Hindlimb muscle (tissue), 1 donor: ENCODE data around the gene MLLT10. TPM values are rescaled to one million over a fixed set of nuclear protein-coding genes. Genes with fewer than 3 reads are reported as not detected.
"Not testable (repeated sequence)": the region's sequence is repeated elsewhere in the genome, so short reads cannot be mapped to it uniquely, and the experiment has no call there.

Experiments used
- DNase-seq: peaks from one replicate; pipeline ENCODE4 v3.0.0-alpha.2; 2013
- polyA plus RNA-seq: library from polyadenylated mRNA; unstranded; fragments of 120-200 nt; gene quantifications from one replicate; pipeline ENCODE4 v1.2.1, GENCODE V29; 2013; ENCODE audit not compliant: insufficient read length

Gene MLLT10
- polyA plus RNA-seq, 1 donor, result 27.0 TPM

DNA sequence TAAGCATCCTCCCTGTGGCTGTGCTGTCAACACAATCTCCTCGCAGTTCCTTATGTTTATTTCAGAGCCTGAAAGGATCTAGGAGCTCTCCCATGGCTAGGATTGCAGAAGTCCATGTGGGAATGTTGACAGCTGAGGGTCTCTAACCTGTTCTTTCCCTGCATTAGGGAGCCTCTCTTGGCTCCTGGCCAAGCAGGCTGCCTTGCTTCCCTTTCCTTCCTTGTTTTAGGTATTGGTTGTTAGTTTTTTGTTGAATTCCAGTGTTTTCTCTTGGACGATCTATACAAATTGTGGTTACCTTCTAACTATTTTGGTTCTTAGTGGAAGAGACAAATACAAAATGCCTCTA is 171.8 kb downstream of the MLLT10 start:
- DNase-seq, result no peak

- no peak for DNase-seq
Measured at GRCh38 chr10:21707498-21707897, 173.5 kb downstream of the MLLT10 start.

DNA sequence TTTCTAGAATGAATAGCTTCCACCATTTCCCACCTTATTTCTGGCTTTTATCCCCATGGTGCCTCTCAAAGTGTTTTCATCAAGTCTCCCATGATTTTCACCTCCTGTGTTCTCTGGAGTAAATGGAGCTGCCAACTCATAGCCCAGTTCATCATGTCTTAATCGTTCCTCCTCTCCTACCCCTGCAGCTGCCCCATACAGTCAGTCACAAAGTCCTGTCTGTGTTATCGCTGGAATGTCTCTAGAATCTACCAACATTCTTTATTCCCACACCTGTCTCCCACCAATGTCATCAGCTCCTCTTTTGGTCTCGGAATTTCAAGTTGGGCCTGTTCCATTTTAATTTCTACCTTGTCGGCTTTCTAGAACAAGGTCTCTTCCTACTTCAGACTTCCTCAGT is 178.9 kb downstream of the MLLT10 start:
- no peak for DNase-seq

GRCh38 chr10:21715531-21716195 is 181.6 kb downstream of the MLLT10 start:
- DNase-seq, result no peak

GRCh38 chr10:21717437-21718054 is 183.5 kb downstream of the MLLT10 start:
- not testable (repeated sequence) for DNase-seq

GRCh38 chr10:21719502-21719901 is 185.5 kb downstream of the MLLT10 start:
- DNase-seq, result no peak

- DNase-seq, result no peak
Measured at GRCh38 chr10:21720090-21720489, 186.1 kb downstream of the MLLT10 start.

DNA sequence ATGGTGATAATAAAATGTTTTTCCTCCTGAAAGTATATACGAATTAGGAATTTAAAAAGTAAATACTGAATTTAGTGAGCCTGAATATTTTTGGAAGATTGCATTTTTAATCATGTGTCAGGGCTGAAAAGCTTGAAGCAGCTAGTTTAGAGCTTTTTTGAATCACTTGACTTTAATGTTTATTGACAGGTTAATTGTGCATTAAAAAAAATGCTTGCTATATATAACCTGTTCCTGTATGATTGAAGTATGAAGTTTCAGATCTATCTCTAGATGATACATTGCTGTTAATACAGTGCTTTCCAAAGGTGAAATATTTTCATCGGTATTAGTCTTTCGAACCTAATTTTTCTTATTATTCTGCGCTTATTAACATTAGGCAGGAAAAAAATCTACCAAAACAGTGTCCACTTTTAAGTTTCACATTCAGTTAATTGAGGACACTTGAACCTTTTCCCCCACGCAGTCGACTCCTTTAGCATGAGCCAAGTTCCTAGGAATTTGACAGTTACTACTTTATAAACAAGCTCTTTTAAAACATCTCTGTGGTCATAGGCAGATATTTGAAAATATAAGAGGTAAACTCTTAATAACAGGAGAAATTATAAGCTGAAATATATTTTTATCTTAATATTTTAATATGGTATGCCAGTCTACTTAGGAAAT is 187.1 kb downstream of the MLLT10 start:
- DNase-seq, result no peak

DNA sequence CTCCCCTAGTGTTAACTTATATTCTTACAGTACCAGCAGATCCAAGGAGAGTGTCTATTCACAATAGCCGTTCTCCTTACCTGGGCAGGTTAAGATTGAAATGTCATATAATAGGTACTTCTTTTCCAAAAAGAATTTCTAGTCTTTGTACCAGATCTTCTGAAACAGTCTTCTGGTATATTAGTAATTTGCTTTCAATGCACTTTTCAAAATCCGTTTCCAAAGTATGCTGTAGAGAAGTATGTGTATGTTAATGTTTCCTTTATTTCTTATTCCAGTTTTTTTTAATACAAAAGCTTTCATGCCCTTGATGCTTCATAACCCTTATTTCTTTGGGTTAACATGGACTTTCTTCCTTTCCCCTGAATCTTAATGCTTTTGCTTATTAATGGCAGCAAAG is 188.2 kb downstream of the MLLT10 start:
- DNase-seq, result no peak

DNA sequence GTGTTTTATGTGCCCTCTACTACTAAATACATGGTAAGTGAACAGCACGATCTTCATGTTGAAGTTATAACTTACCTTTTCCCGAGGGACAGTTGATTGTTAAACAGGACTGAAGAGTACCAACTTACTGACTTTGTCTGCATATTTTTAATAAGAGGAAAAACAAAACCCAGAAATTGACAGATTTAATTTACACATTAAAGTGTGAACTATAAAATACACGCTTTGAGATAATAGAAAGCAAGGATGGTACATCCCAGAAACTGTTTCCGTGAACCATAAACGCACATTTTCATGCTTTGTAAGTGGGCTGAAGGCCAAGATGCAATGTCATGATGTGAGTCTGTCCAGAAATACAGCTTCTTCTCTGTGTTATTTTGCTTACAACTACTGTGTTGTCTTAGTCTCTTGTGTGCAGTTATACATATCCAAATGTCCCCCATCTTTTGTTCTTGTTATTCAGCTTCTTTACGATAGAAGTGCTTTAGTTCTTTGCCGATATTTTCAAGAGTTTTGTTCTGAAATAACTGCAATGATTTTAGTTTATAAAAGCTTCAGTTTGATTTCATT is 190.1 kb downstream of the MLLT10 start:
- DNase-seq, result peak; percentile 43

GRCh38 chr10:21724687-21725367 is 190.8 kb downstream of the MLLT10 start:
- DNase-seq, result peak; percentile 95

GRCh38 chr10:21726601-21727225 is 192.7 kb downstream of the MLLT10 start:
- no peak for DNase-seq

GRCh38 chr10:21727452-21728168 is 193.6 kb downstream of the MLLT10 start:
- no peak for DNase-seq

GRCh38 chr10:21728618-21729017 is 194.6 kb downstream of the MLLT10 start:
- no peak for DNase-seq

- DNase-seq, result peak; percentile 83
Measured at GRCh38 chr10:21732067-21732772, 198.2 kb downstream of the MLLT10 start.

GRCh38 chr10:21733710-21734109 is 199.7 kb downstream of the MLLT10 start:
- DNase-seq, result no peak

GRCh38 chr10:21737106-21737505 is 203.1 kb downstream of the MLLT10 start:
- no peak for DNase-seq

DNA sequence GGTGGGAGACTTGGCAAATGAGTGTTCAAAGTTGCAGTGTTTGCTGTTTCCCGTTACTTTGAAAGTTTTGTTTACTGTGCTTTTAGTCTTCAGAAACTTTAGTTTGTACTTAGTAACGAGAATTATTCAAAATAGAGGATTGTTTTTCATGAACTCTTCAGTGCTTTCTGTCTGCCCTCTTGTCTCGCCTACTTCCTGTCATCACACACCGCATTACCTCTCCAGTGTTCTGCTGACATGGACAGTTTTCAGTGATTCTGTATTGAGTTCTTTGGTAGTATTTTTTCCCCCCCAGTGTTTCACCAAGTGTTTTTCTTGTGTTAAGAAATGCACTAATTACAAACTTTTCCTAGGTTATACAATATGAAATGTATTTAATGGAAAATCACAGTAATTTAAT is 207.0 kb downstream of the MLLT10 start:
- no peak for DNase-seq

DNA sequence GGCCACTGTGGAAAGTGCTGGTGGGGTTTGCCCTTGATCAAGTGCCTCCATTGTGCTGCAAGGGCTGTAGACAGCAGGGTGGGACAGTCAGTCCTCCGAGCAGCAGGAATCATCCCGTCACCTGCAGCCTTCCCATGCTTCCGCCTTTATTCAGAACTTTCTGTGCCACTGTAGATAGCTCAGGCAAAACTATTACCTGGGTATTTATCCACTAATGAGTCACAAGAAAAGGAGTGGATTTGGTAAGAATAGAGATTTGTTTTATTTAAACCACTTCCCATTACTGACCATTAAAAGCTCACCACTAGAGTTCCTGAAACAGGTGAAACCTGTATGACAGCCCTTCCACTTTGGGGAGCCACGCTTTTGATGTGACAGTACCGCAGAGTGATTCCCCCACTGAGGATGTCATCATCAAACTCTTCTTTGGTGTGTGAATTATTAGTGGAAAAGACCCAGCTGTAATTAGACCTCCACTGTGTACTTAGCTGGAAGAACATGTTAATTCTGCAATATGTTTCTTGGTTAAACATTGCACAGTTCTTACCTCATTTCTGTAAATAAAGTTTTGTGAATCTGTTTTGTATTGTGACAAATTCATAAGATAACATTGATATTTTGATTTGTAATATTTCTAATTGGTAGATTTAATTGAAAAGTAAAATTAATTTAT is 208.8 kb downstream of the MLLT10 start:
- no peak for DNase-seq

DNA sequence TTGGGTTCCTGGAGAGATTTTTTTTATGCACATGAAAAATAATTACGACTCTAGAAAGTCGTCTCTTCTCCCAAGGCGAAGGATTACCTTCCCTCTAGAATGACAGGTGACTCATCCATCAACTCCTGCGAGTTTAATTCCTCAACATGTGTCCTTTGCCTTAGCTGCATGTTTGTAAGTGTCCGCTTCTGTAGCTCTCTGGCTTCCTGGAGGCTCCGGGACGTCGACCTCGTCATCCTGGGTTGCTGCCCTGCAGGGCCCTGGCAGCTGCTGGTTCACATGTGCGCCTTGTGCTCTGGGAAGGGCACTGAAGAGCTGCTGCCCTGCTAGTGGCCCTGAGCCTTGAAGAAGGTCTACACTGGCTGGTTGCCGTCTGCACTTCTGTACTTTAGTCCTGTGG is 210.2 kb downstream of the MLLT10 start:
- no peak for DNase-seq

- no peak for DNase-seq
Measured at GRCh38 chr10:21746118-21746517, 212.1 kb downstream of the MLLT10 start.
